GM12878 (cell line): ENCODE results near the gene TMEM238L. TPM values are rescaled to one million over a fixed set of nuclear protein-coding genes. Genes with fewer than 3 reads are reported as not detected.

Experiments used
- ATAC-seq: fragments of 200-7000 bp; cut with Tn5 transposase; 3 replicates; pipeline ENCODE4 v1.9.1; 2020; ENCODE audit warnings: mild to moderate bottlenecking, moderate library complexity
- BruUV-seq: library from RNA; stranded (reverse); fragments of 400-500 nt; replicated peaks from 2 replicates; lab custom pipeline; 2021; lab: Mats Ljungman, UMichigan
- CTCF ChIA-PET: fragments of 300-600 bp; sonication (Branson Sonifier 250); formaldehyde crosslinking; extraction: SDS; loops from one replicate; lab custom pipeline; 2021; ENCODE audit warnings: inconsistent platforms; lab: Yijun Ruan, JAX
- POLR2A ChIA-PET: fragments of 350-600 bp; formaldehyde crosslinking; extraction: SDS; loops from one replicate; lab custom pipeline; 2021; ENCODE audit warnings: inconsistent platforms; lab: Charles Lee
- RAD21 ChIA-PET: fragments of 300-600 bp; sonication (Branson Sonifier 250); formaldehyde crosslinking; loops from one replicate; lab custom pipeline; 2023; ENCODE audit warnings: antibody characterized with exemption; ENCODE audit not compliant: unreplicated experiment; lab: Charles Lee
- SMC1A ChIA-PET: fragments of 300-600 bp; sonication (Branson Sonifier 250); formaldehyde crosslinking; loops from one replicate; lab custom pipeline; 2023; ENCODE audit not compliant: unreplicated experiment, uncharacterized antibody; lab: Charles Lee
- DNase-seq: peaks from one replicate; pipeline ENCODE4 v3.0.0-alpha.2; 2011; ENCODE audit warnings: low read depth, low spot score
- FAIRE-seq: peaks from 3 replicates; lab custom pipeline; 2011; peaks lifted over from hg19 to GRCh38; lab: Jason Lieb, UNC
- H2AFZ ChIP-seq: 2 replicates; pipeline ENCODE4 v1.6.0; 2011; ENCODE audit warnings: low read depth, low read length, control low read depth; ENCODE audit not compliant: control insufficient read depth
- H3K27ac ChIP-seq: 2 replicates; pipeline ENCODE4 v1.5.1; 2011; ENCODE audit warnings: control low read depth; ENCODE audit not compliant: control insufficient read depth, insufficient read depth
- H3K27me3 ChIP-seq, 2 experiments: replicated peaks in 1 of 2; 2 replicates each; pipeline versions ENCODE4 v1.6.0 to v1.6.1; 2011; ENCODE audit warnings: low read length in 1 of 2; ENCODE audit not compliant: control insufficient read depth in 2 of 2, insufficient read depth in 2 of 2
- H3K36me3 ChIP-seq, 2 experiments: 2 replicates each; pipeline ENCODE4 v1.5.1; 2011; ENCODE audit warnings: low read length in 1 of 2; ENCODE audit not compliant: control insufficient read depth in 2 of 2, insufficient read depth in 2 of 2
- H3K4me1 ChIP-seq: 2 replicates; pipeline ENCODE4 v1.6.1; 2011; ENCODE audit warnings: mild to moderate bottlenecking, low read length, moderate library complexity, mixed read lengths; ENCODE audit not compliant: control insufficient read depth, insufficient read depth
- H3K4me2 ChIP-seq: 2 replicates; pipeline ENCODE4 v1.6.0; 2011; ENCODE audit warnings: control low read depth; ENCODE audit not compliant: control insufficient read depth, insufficient read depth
- H3K4me3 ChIP-seq: fragments of 200-600 bp; sonication (generic); 2 replicates; pipeline ENCODE4 v1.5.1; 2016
- H3K79me2 ChIP-seq: 2 replicates; pipeline ENCODE4 v1.6.0; 2011; ENCODE audit warnings: low read length; ENCODE audit not compliant: control insufficient read depth, insufficient read depth
- H3K9ac ChIP-seq: 2 replicates; pipeline ENCODE4 v1.8.0; 2011; ENCODE audit warnings: low read length, control low read depth, mixed read lengths; ENCODE audit not compliant: control insufficient read depth, insufficient read depth
- H3K9me3 ChIP-seq: replicated peaks from 3 replicates; pipeline ENCODE4 v1.5.1; 2011; ENCODE audit warnings: mild to moderate bottlenecking, low read length; ENCODE audit not compliant: control insufficient read depth, insufficient read depth
- H4K20me1 ChIP-seq: 2 replicates; pipeline ENCODE4 v1.6.0; 2011; ENCODE audit not compliant: control insufficient read depth, insufficient read depth
- BCLAF1 ChIP-seq: fragments of 450-650 bp; IDR thresholded peaks from 2 replicates; pipeline ENCODE4 v1.6.1; 2017; ENCODE audit warnings: antibody characterized with exemption, mild to moderate bottlenecking, moderate library complexity
- HCFC1 ChIP-seq: fragments of 150-350 bp; IDR thresholded peaks from 2 replicates; pipeline ENCODE4 v1.6.1; 2014; ENCODE audit warnings: low read length
- KLF5 ChIP-seq: fragments of 450-650 bp; IDR thresholded peaks from 2 replicates; pipeline ENCODE4 v1.6.1; 2014; ENCODE audit warnings: mild to moderate bottlenecking; ENCODE audit not compliant: partially characterized antibody
- MAX ChIP-seq: IDR thresholded peaks from 2 replicates; pipeline ENCODE4 v1.6.1; 2012; ENCODE audit warnings: low read depth, low read length, improper control_type of control experiment
- PRDM15 ChIP-seq: fragments of 450-650 bp; formaldehyde crosslinking; IDR thresholded peaks from 2 replicates; pipeline ENCODE4 v1.4.0; 2020; ENCODE audit warnings: mild to moderate bottlenecking, moderate library complexity
- RCOR1 ChIP-seq: conservative IDR thresholded peaks from 2 replicates; pipeline ENCODE4 v1.6.1; 2012; ENCODE audit warnings: low read depth, low read length, improper control_type of control experiment
- SKIL ChIP-seq: fragments of 450-650 bp; IDR thresholded peaks from 2 replicates; pipeline ENCODE4 v1.6.1; 2017; ENCODE audit warnings: mild to moderate bottlenecking, low read depth, inconsistent platforms; ENCODE audit not compliant: poor library complexity, severe bottlenecking
- SREBF1 ChIP-seq: IDR thresholded peaks from 2 replicates; pipeline ENCODE4 v1.6.1; 2012; ENCODE audit warnings: mild to moderate bottlenecking, low read length
- SUZ12 ChIP-seq: fragments of 200-600 bp; sonication (generic); IDR thresholded peaks from one replicate; pipeline ENCODE4 v1.6.1; 2018; ENCODE audit warnings: antibody characterized with exemption, mild to moderate bottlenecking; ENCODE audit not compliant: unreplicated experiment
- ZNF687 ChIP-seq: fragments of 450-650 bp; IDR thresholded peaks from 2 replicates; pipeline ENCODE4 v1.6.1; 2017; ENCODE audit warnings: mild to moderate bottlenecking, moderate library complexity
- WGBS: methylation state at CpG from one replicate; pipeline ENCODE4 v1.1.6; 2016; ENCODE audit warnings: low lambda C conversion rate; ENCODE audit not compliant: insufficient replicate concordance, insufficient coverage; ENCODE audit errors: missing lambda C conversion rate; 5-methylcytosine and 5-hydroxymethylcytosine counted together
- in situ Hi-C: fragments of 300-500 bp; cut with MboI; formaldehyde crosslinking; loops from 9 replicates; pipeline ENCODE4 v1.14.3; 2018; ENCODE audit warnings: mixed read lengths
- intact Hi-C: fragments of 100-400 bp; cut with micrococcal nuclease; formaldehyde crosslinking; loops from one replicate; pipeline ENCODE4 v1.14.2; 2022; ENCODE audit not compliant: unreplicated experiment
- polyA plus RNA-seq, 11 experiments: library from polyadenylated mRNA; depleted of rRNA in 4 of 11; unstranded in 6 of 11; stranded (reverse) in 5 of 11; fragments of >200 nt; fragmentation: Nextera tagmentation in 4 of 11; fragmentation: Illumina TruSeq in 1 of 11; extraction: Ambion mirVana in 4 of 11; extraction: Trizol in 1 of 11; gene quantifications; 1 replicate in 1 of 11; 2 replicates in 10 of 11; pipeline versions ENCODE4 v1.2.1 to v1.2.3, GENCODE V29; 2011 to 2016; ENCODE audit warnings: inconsistent platforms in 2 of 11, missing spikeins in 2 of 11, low read depth in 1 of 11
- total RNA-seq, 4 experiments: library from RNA; depleted of rRNA in 3 of 4; stranded (reverse); fragments of >200 nt in 3 of 4; fragmentation: Illumina TruSeq in 1 of 4; extraction: Trizol in 1 of 4; gene quantifications; 2 replicates each; pipeline versions ENCODE4 v1.2.1 to v1.2.3, GENCODE V29; 2013 to 2021

The TMEM238L gene
- total and polyA plus RNA-seq, 10 of the 15 experiments (the other 5 are each of a cell fraction or from before 2014, with no cell fraction given): not detected

- H3K4me3 ChIP-seq: no peak overlapping the region
- FAIRE-seq (no peak), DNase-seq (no peak), ATAC-seq (no peak)
- intact Hi-C loops: no loop called here
- 2% methylated on average over 5 of the region's 5 CpGs for WGBS
- BruUV-seq: no TSS peak
- H3K36me3 ChIP-seq: no peaks in the 10 kb centered on the region
- H2AFZ ChIP-seq: no peak overlapping the region
- H3K4me2 ChIP-seq: no peak overlapping the region
- H3K4me1 ChIP-seq: no peaks in the 10 kb centered on the region
- RAD21 ChIA-PET: no interaction called here
- POLR2A ChIA-PET: interaction anchor here (0.6 kb wide), 1 partner anchor 53 kb away, joined by 6 read pairs; no protein-coding TSS in a partner anchor
- no peaks in the 10 kb centered on the region for H3K27me3 ChIP-seq
- in situ Hi-C loops: no loop called here
- H4K20me1 ChIP-seq: no peaks in the 10 kb centered on the region
- CTCF ChIA-PET: no interaction called here
- H3K9ac ChIP-seq: no peak overlapping the region
- SMC1A ChIA-PET: no interaction called here
- no peaks in the 10 kb centered on the region for H3K79me2 ChIP-seq
- H3K9me3 ChIP-seq: peaks cover 4% of the 10 kb centered on the region; the same call in 2 of the 3 replicates
- no peak overlapping the region for H3K27ac ChIP-seq
- TF ChIP-seq KLF5: no peak
- TF ChIP-seq SKIL: no peak
- no peak for TF ChIP-seq BCLAF1
- TF ChIP-seq MAX: no peak
- TF ChIP-seq SREBF1: no peak
- TF ChIP-seq RCOR1: no peak
- TF ChIP-seq SUZ12: no peak
- TF ChIP-seq PRDM15 (CRISPR knock-in tag): no peak
- TF ChIP-seq ZNF687: no peak
- TF ChIP-seq HCFC1: no peak
These were observed 28.1 kb downstream of the TMEM238L start for GRCh38 chr17:10775740-10776356.
